ENCODE results near the gene BIRC6. TPM values are rescaled to one million over a fixed set of nuclear protein-coding genes. Genes with fewer than 3 reads are reported as not detected.
A peak's percentile ranks its signal among the peaks of the same experiment; 100 is the strongest.
"Not testable (repeated sequence)": the region's sequence is repeated elsewhere in the genome, so short reads cannot be mapped to it uniquely, and the experiment has no call there.

The BIRC6 gene, protein sequence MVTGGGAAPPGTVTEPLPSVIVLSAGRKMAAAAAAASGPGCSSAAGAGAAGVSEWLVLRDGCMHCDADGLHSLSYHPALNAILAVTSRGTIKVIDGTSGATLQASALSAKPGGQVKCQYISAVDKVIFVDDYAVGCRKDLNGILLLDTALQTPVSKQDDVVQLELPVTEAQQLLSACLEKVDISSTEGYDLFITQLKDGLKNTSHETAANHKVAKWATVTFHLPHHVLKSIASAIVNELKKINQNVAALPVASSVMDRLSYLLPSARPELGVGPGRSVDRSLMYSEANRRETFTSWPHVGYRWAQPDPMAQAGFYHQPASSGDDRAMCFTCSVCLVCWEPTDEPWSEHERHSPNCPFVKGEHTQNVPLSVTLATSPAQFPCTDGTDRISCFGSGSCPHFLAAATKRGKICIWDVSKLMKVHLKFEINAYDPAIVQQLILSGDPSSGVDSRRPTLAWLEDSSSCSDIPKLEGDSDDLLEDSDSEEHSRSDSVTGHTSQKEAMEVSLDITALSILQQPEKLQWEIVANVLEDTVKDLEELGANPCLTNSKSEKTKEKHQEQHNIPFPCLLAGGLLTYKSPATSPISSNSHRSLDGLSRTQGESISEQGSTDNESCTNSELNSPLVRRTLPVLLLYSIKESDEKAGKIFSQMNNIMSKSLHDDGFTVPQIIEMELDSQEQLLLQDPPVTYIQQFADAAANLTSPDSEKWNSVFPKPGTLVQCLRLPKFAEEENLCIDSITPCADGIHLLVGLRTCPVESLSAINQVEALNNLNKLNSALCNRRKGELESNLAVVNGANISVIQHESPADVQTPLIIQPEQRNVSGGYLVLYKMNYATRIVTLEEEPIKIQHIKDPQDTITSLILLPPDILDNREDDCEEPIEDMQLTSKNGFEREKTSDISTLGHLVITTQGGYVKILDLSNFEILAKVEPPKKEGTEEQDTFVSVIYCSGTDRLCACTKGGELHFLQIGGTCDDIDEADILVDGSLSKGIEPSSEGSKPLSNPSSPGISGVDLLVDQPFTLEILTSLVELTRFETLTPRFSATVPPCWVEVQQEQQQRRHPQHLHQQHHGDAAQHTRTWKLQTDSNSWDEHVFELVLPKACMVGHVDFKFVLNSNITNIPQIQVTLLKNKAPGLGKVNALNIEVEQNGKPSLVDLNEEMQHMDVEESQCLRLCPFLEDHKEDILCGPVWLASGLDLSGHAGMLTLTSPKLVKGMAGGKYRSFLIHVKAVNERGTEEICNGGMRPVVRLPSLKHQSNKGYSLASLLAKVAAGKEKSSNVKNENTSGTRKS (N-terminal part only)
- 257 TPM for total RNA-seq

DNA sequence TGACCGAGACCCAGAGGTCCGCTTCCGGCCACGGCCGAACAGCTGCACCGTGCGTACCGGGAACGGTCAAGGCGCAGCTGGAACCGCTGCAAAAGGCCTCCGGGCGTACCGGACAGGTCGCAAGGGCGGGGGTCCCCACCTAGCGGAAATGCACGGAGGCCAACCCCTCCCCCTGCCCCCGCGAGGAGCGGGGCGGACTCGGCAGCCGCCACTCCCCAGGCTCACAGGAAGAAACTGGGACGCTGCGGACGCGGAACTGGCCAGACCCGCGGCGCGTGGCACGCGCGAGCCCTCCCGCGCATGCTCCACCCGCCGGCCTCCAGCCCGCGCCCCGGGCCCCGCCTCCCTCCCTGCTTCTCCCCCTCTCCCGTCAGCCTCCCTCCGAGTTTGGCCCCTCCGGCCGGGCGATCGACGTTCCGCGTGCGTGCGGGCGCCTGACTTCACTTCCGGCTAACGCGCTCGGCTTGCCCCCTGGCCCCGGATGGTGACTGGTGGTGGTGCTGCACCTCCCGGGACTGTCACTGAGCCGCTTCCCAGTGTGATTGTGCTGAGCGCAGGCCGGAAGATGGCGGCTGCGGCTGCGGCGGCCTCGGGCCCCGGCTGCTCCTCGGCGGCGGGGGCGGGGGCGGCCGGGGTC lies at the start of gene BIRC6:
Gene BIRC6, plus strand, starts transcription at position 343 of the 637 bp plus-strand sequence. Its CDS starts 139 bp downstream, at position 482.
- peak; percentile 99 for DNase-seq (ENCODE audit: low spot score in 2 of 2)
- no peak for FAIRE-seq

DNA sequence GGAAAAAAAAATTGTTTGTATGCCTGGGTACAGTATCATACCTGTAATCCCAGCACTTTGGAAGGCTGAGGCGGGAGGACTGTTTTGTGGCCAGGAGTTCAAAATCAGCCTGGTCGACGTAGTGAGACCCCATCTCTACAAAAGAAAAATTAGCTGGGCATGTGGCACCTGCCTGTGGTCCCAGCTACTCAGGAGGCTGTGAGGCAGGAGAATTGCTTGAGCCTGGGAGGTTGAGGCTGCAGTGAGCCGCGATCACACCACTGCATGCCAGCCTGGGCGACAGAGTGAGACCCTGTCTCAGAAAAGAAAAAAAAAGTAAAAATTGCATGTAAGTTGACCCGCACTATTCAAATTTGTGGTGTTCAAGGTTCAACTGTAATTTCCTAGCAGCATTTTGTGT lies 46.2 kb upstream of the BIRC6 start:
- DNase-seq (ENCODE audit: low spot score in 2 of 2) (no peak), FAIRE-seq (no peak)

DNA sequence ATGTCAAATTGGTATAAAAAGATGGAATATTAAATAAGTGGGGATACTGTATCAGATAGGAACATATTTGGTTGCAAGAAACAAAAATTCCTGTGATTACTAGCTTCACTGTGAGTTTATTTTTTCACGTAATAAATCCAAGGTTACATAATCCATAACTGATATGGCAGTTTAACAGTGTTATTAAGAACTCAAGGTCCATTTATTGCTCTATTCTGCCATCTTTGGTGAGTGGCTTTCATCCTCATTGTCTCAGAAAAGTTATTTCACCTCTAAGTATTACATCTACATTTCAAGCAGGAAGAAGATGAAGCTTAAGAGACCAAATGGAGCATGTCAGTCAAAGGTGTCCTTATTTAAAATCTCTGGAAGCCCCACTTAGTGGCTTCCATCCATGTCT lies 41.9 kb upstream of the BIRC6 start:
- DNase-seq (ENCODE audit: low spot score in 2 of 2) = no peak
- FAIRE-seq = no peak

DNA sequence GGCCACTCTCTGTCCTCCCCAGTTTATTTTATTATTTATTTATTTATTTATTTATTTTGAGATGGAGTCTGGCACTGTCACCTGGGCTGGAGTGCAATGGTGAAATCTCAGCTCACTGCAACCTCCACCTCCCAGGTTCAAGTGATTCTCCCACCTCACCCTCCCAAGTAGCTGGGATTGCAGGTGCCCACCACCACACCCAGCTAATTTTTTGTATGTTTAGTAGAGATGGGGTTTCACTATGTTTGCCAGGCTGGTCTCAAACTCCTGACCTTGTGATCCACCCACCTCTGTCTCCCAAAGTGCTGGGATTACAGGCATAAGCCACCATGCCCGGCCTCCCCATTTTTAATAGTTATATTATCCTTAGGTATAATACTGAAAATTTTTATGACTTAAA lies 28.1 kb upstream of the BIRC6 start:
- FAIRE-seq; DNase-seq (ENCODE audit: low spot score in 2 of 2): not testable (repeated sequence)

DNA sequence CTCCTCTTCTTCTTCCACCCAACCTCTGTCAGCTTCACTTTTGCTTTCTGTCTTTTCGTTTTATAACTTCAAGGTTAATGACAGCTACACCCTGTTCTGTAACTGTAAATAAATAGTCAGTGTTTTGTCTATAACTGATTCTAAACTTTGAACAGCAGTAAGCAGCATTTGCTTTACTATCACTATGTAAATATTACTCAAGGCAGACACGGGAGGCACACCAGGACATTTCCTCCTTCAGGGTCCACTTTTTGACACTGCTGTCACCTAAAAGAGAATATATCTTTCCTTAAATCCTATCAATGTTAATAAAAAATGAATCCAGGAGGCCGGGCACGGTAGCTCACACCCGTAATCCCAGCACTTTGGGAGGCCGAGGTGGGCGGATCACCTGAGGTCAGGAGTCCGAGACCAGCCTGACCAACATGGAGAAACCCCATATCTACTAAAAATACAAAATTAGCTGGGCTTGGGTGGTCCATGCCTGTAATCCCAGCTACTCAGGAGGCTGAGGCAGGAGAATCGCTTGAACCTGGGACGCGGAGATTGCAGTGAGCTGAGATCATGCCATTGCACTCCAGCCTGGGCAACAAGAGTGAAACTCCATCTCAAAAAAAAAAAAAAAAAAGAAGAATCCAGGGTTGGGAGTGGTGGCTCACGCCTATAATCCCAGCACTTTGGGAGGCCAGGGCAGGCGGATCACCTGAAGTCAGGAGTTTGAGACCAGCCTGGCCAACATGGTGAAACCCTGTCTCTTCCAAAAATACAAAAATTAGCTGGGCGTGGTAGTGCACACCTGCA lies 27.4 kb upstream of the BIRC6 start:
- FAIRE-seq; DNase-seq (ENCODE audit: low spot score in 2 of 2): not testable (repeated sequence)

DNA sequence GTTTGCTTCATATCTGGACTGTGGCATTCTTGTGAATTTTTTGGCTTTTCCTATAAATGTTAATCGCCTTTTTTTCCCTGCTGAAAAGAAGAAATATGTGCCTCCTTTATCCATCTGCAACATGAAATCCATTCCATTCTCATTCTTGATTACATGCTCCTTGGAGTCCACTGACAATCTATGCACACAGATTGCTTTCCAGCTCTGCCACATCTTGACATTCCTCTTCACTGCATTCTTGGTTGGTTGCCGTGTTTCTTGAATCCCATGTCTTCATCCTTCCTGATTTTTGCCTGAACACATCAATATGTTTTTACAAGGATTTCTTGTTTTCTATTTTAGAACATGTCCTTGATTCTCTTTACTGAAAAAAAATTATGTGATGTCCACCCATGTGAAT lies 26.7 kb upstream of the BIRC6 start:
- FAIRE-seq (no peak), DNase-seq (ENCODE audit: low spot score in 2 of 2) (no peak)

DNA sequence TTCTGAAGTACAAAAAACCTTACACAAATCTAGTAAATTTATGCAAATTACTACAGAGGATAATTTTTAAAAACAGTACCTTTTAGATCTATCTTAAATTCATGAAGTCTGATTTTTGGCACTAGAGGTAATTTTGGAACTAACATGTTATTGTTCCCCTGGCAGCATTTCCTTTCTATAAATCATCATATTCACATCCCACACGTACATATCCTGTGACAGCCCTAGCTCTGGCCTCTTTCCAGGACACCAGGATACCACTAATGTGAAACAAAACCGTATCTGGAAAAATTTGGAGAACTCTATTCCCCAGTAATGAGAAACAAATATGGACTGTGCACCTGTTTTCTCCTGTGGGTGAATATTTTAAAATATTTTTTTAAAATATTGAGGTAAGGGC lies 14.0 kb upstream of the BIRC6 start:
- no peak for DNase-seq (ENCODE audit: low spot score in 2 of 2)
- FAIRE-seq = no peak

DNA sequence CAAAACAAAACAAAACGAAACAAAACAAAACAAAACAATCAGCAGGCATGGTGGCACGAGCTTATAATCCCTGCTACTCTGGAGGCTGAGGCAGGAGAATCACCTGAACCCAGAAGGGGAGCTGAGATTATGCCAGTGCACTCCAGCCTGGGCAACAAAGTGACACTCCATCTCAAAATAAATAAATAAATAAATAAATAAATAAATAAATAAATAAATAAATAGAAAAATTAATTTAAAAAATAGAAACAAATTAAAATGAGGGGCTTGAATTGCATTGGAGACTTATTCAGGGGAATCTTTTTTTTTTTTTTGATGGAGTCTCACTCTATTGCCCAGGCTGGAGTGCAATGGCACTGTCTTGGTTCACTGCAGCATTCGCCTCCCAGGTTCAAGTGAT lies 6.0 kb upstream of the BIRC6 start:
- FAIRE-seq; DNase-seq (ENCODE audit: low spot score in 2 of 2): not testable (repeated sequence)

DNA sequence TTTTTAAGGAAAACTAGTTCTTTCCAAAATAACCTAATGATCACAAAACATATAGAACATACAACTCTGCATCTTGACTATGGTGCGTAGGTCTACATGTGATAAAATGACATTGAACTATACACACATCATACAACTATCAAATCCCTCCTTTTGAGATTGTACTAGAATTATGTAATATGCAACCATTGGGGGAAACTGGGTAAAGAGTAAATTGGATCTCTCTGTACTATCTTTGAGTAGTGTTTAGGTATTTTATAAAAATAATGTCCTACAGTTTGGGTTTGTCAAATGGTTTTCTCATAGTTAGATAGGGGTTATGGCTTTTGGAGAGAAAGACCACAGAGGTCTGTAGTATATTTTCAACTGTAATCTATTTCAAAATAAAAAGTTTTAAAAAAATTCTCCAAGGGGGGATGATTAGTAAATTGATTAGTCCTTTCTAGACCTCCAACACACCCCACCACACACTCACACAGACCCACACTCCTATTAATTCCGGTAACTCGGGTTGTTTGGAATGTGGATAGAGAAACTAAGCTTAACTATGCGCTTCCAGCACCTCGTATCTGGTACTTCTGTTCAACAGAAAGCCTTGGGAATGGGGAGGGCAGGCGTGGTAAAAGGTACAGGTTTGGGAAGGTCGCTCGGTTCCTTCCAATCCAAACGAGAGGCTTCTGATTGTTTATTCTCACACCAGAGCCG lies 695 bp upstream of the BIRC6 start:
- DNase-seq (ENCODE audit: low spot score in 2 of 2) = no peak
- FAIRE-seq = no peak

DNA sequence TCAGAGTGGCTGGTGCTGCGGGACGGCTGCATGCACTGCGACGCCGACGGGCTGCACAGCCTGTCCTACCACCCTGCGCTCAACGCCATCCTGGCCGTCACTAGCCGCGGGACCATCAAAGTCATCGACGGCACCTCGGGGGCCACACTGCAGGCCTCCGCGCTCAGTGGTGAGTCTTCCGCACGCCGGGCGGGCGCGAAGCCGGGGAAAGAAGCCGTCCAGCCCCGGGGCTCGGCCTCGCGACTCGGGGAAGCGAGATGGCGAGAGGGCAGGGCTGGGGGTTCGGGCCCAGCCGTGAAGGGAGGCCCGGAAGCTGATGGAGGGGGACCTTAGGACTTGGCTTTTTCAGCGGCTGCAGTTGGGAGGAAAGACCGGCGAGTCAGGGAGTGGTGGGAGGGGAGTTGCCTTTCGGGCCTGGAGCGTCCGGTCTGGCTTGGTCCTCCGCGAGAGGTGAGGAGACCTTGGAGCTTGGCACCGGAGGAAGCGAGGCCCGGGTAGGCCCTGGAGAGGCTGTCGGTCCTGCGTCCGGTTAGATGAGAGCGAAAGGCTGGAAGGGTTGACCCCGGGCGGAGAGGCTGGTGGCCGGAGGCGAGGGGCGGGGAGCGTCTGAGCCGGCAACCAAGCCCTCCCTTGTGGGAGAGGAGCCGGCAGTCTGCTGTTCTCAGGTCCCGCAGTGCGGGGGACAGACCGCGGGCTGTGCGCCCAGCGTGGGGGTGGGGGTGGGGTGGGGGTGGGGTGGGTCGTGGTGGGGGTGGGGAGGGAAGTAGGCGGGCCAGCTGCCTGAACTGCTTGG lies 691 bp downstream of the BIRC6 start:
- FAIRE-seq = no peak

DNA sequence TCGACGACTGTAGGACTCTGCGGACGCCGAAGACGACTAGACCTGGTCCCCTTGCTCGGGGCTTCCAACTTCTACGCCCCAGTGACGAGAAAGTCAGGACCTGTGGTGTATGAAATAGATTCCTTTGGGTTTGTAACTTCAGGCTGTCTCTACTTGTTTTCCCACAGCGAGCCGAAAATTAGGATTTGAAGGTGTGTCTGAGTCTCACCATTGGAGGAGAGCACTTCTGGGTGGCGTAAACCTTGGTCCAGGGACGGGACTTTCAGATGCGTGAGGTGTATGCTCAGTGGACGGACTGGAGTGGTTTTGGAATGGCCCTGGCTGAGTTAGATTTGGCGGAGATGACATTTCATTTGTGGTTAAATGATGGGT lies 1.3 kb downstream of the BIRC6 start:
- DNase-seq (ENCODE audit: low spot score in 2 of 2) (no peak), FAIRE-seq (no peak)

More for the DNA sequence above, 691 bp downstream of the BIRC6 start:
- DNase-seq (ENCODE audit: low spot score in 2 of 2) = peak; percentile 49 to 51

DNA sequence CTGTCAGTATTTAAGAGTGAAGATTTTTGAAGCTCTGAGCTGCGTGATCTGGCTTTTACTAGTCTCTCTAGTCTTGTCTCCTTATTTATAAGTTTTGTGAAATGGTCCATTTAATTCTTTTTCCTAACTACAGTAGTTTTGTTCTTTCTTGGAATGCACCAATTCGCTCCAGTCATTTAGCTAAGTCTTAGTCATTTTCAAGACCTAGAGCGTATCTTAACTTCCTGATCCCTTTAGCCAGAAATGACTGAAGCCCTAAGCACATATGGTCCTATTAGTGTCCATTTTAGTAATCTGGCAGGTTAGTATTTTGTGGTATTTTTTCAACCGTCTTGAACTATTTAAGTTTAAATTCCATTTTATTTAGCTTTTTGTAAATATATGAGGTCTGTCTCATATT lies 3.6 kb downstream of the BIRC6 start:
- no peak for FAIRE-seq
- DNase-seq (ENCODE audit: low spot score in 2 of 2) = no peak

DNA sequence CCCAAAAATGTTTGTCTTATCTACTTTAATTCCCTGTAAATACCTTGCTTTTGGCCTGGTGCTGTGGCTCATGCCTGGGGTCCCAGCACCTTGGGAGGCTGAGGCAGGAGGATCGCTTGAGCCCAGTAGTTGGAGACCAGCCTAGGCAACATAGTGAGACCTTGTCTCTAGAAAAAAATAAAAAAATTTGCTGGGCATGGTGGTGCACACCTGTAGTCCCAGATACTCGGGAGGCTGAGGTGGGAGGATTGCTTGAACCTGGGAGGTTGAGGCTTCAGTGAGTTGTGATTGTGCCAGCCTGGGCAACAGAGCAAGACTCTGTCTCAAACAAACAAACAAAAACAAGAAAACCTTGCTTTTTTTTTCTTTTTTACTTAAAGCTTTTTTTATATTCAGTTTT lies 6.2 kb downstream of the BIRC6 start:
- not testable (repeated sequence) for DNase-seq (ENCODE audit: low spot score in 2 of 2); FAIRE-seq

DNA sequence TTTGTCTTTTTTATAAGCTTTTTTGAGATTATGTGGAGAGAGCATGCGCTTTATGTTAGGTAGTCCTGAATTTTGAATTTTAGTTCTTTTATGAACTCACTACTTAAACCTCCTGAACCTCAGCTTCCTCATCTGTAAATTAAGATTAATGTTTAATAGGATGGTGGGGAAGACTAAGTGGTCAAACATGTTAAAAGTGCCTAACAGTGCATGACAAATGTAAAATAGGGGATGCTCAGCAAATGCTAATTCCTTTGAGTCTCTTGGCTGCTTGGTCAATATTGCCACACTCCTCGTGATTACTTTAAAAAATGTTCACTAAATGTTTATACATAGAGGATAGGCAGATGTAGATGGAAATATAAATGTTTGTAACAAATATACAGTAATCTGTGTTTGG lies 6.8 kb downstream of the BIRC6 start:
- FAIRE-seq = no peak

DNA sequence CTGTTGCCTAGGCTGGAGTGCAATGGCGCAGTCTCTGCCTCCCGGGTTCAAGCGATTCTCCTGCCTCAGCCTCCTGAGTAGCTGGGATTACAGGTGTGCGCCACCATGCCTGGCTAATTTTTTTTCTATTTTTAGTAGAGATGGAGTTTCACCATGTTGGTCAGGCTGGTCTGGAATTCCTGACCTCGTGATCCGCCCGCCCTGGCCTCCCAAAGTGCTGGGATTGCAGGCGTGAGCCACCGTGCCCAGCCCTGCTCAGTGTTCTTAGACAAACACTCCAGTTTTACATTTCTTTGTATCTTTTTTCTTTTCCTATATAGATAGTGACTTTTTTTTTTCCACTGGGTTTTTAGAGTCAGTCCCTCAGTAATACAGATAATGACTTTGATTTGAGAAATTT lies 7.5 kb downstream of the BIRC6 start:
- FAIRE-seq; DNase-seq (ENCODE audit: low spot score in 2 of 2): not testable (repeated sequence)

More for the DNA sequence above, 6.8 kb downstream of the BIRC6 start:
- DNase-seq (ENCODE audit: low spot score in 2 of 2) = no peak

DNA sequence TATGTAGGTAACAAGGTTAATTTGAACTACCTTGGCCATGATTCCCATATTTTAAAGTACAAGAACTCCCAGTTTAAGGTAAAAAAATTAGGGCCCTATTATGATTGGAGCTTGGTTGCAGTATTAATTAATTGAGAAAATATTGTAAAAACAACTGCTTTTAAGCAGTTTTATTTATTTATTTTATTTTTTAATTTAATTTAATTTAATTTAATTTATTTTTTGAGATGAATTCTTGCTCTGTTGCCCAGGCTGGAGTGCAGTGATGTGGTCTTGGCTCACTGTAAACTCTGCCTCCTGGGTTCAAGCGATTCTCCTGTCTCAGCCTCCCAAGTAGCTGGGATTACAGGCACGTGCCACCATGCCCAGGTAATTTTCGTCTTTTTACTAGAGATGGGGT lies 8.9 kb downstream of the BIRC6 start:
- FAIRE-seq; DNase-seq (ENCODE audit: low spot score in 2 of 2): not testable (repeated sequence)

DNA sequence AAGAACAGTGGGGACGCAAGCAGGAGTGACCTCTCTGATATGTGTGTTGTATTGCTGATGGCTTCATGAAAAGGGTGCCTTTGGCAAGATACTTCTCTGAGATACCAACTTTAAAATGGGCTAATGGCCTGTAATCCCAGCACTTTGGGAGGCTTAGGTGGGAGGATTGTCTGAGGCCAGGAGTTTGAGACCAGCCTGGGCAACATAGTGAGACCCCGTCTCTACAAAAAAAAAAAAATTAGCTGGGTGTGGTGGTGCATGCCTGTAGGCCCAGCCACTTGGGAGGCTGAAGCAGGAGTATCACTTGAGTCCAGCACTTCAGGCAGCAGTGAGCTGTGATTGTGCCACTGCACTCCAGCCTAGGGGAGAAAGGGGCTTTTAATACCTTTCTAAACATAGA lies 9.8 kb downstream of the BIRC6 start:
- FAIRE-seq (no peak), DNase-seq (ENCODE audit: low spot score in 2 of 2) (no peak)

DNA sequence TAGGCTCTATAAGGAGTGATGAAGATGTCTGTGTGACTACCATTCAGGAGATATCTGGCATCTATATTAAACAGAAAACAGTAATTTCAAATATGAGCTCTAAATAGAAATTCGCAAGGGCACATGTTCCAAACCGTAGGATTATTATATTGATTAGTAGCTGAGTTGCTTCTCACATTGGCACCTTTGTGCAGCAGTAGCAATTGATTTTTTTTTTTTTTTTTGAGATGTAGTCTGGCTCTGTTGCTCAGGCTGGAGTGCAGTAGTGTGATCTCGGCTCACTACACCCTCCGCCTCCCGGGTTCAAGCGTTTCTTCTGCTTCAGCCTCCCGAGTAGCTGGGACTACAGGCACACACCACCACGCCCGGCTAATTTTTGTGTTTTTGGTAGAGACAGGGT lies 12.4 kb downstream of the BIRC6 start:
- no peak for FAIRE-seq
- DNase-seq (ENCODE audit: low spot score in 2 of 2) = no peak

Measured in frontal cortex (tissue), 4 donors.